ACC112 (cell line): ENCODE data around the gene ANXA2R.
"Not testable (repeated sequence)": the region's sequence is repeated elsewhere in the genome, so short reads cannot be mapped to it uniquely, and the experiment has no call there.

Source experiments
- H2AFZ ChIP-seq: fragments of 200-600 bp; sonication (generic); one replicate; pipeline ENCODE4 v1.6.0; 2017; ENCODE audit warnings: antibody characterized with exemption, low read length; ENCODE audit not compliant: unreplicated experiment
- H3K27ac ChIP-seq: fragments of 200-600 bp; sonication (generic); 2 replicates; pipeline ENCODE4 v1.5.1; 2014; ENCODE audit warnings: low read depth, mild to moderate bottlenecking, antibody characterized with exemption, low read length, moderate library complexity
- H3K27me3 ChIP-seq: fragments of 200-600 bp; sonication (generic); 2 replicates; pipeline ENCODE4 v1.6.1; 2014; ENCODE audit warnings: mild to moderate bottlenecking, antibody characterized with exemption, low read length, moderate library complexity, mixed read lengths; ENCODE audit not compliant: insufficient read depth
- H3K36me3 ChIP-seq: fragments of 200-600 bp; sonication (generic); 2 replicates; pipeline ENCODE4 v1.6.1; 2016; ENCODE audit warnings: mild to moderate bottlenecking, antibody characterized with exemption, low read length, moderate library complexity, mixed read lengths; ENCODE audit not compliant: insufficient read depth
- H3K4me1 ChIP-seq: fragments of 200-600 bp; sonication (generic); one replicate; pipeline ENCODE4 v1.6.1; 2016; ENCODE audit warnings: low read length, mixed read lengths; ENCODE audit not compliant: insufficient read depth, unreplicated experiment, control insufficient read depth
- H3K4me3 ChIP-seq: fragments of 200-600 bp; sonication (generic); 2 replicates; pipeline ENCODE4 v1.5.1; 2014; ENCODE audit warnings: mild to moderate bottlenecking, low read depth, low read length
- H3K79me2 ChIP-seq: fragments of 200-600 bp; sonication (generic); one replicate; pipeline ENCODE4 v1.6.0; 2016; ENCODE audit warnings: low read length; ENCODE audit not compliant: control insufficient read depth, unreplicated experiment, insufficient read depth

Gene ANXA2R

DNA sequence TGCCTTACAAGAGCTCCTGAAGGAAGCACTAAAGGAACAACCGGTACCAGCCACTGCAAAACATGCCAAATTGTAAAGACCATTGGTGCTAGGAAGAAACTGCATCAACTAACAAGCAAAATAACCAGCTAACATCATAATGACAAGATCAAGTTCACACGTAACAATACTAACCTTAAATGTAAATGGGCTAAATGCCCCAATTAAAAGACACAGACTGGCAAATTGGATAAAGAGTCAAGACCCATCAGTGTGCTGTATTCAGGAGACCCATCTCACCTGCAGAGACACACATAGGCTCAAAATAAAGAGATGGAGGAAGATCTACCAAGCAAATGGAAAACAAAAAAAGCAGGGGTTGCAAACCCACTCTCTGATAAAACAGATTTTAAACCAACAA, 15.0 kb upstream of the ANXA2R start:
- not testable (repeated sequence) for H3K27ac ChIP-seq, H3K27me3 ChIP-seq, H3K4me3 ChIP-seq, H3K4me1 ChIP-seq, H2AFZ ChIP-seq, H3K36me3 ChIP-seq
- H3K79me2 ChIP-seq, result peaks cover 18% of the 10 kb centered on the region

DNA sequence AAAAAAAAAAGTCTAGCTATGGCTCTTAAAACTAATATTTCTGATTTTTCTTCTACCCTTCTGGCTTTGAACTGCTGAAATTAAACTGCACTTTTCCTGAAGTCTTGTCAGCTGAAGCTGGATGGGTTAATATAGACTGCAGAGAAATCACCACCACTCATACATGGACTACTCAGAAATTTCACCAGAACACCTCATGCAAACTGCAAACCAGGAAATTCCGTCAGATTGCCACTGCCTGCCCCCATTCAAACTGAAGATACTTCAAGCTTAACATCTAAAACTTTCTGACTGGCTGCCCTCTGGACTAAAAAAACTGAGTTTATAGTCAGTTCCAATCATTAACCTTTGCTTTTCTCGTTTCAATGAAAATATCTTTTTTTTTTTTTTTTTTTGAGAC, 11.6 kb upstream of the ANXA2R start:
- H3K27me3 ChIP-seq, result no peaks in the 10 kb centered on the region
- no peak overlapping the region for H3K27ac ChIP-seq
- H3K4me3 ChIP-seq, result no peak overlapping the region
- peaks cover 31% of the 10 kb centered on the region for H3K79me2 ChIP-seq
- no peaks in the 10 kb centered on the region for H3K36me3 ChIP-seq
- peaks cover 14% of the 10 kb centered on the region for H3K4me1 ChIP-seq
- no peak overlapping the region for H2AFZ ChIP-seq

DNA sequence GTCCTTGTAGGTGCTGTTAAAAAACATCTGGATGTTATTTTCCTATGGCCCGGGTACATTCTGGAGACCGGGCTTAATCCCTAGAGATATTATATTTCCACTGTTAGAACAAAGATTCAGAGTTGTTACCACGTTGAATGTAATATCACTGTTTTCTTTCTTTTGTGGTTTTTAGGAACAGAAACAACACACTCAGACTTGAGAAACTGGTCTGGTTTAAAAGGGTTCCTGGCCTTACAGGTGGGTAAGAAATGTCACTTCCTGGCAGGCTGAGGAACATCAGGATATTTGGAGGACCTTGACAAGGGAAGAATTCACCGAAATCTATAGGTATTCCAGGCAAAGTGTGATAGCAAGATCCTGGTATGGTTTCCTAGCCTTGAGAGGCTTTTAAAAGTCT, 10.3 kb upstream of the ANXA2R start:
- Histone ChIP-seq H3K27me3 (no peaks in the 10 kb centered on the region), H3K36me3 (no peaks in the 10 kb centered on the region), H3K4me1 (peaks cover 14% of the 10 kb centered on the region), H3K79me2 (peaks cover 41% of the 10 kb centered on the region), H2AFZ (no peak overlapping the region), H3K4me3 (no peak overlapping the region), H3K27ac (no peak overlapping the region)

DNA sequence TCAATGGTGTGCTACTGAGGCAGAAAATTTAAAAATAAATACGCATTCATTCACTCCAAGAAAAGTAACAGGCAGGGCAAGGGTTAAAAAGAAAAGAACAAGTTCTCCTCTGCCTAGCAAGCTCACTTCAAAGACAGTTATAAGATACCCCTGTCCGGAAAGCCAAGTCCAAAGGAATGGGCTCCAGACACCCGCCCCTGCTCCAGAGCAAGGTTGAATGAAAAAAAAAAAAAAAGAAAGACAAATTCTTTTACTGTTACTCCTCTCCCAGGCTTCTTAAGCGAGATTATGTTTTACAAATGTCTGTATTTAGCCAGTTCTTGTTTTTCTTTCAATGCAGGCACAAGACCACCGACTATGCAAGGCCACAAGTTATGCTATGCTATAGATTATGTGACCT, 9.1 kb upstream of the ANXA2R start:
- H3K4me3 ChIP-seq, result no peak overlapping the region
- H3K36me3 ChIP-seq, result no peaks in the 10 kb centered on the region
- no peaks in the 10 kb centered on the region for H3K27me3 ChIP-seq
- no peak overlapping the region for H2AFZ ChIP-seq
- peaks cover 14% of the 10 kb centered on the region for H3K4me1 ChIP-seq
- no peak overlapping the region for H3K27ac ChIP-seq
- H3K79me2 ChIP-seq, result peaks cover 52% of the 10 kb centered on the region

DNA sequence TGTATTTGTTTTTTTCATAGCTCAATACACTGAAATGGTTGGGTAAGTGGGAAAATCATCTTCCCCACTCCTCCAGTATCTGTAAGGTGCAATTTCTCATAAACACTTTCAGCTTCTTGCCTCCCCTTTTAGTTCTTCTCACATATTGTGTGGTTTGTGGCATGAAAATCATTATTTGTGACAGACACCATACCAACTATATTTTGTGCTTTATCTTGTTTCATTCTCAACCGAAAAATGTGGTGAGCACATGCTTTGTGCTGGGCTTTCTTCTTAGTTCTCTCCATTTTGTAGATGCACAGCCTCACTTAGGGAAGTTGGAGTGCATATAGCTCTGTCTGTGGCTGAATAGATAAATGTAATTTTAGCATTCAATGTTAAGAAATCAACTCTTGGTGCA, 6.4 kb upstream of the ANXA2R start:
- no peaks in the 10 kb centered on the region for H3K27me3 ChIP-seq
- H2AFZ ChIP-seq, result no peak overlapping the region
- H3K79me2 ChIP-seq, result peaks cover 50% of the 10 kb centered on the region
- no peak overlapping the region for H3K4me3 ChIP-seq
- no peak overlapping the region for H3K27ac ChIP-seq
- no peaks in the 10 kb centered on the region for H3K36me3 ChIP-seq
- H3K4me1 ChIP-seq, result peaks cover 14% of the 10 kb centered on the region

DNA sequence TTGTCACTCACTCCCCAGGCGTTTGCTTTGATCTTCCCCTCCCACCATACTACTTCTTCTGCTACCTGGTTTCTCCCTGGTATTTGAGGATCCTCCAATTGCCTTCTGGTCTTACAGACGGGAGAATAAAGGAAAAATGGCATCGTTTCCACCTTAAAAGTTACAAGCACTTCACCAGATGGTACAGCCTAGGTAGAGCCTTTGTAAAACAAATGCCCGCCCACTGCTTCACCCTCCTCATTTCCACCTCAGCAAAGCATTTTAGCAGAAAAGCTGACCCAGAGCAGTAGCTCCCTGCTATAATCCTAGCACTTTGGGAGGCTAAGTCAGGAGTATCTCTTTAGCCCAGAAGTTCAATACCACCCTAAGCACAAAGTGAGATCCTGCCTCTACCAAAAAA, 5.1 kb upstream of the ANXA2R start:
- H3K4me1 ChIP-seq, result peaks cover 14% of the 10 kb centered on the region
- H3K27ac ChIP-seq, result no peak overlapping the region
- H3K79me2 ChIP-seq, result peaks cover 49% of the 10 kb centered on the region
- no peaks in the 10 kb centered on the region for H3K27me3 ChIP-seq
- H2AFZ ChIP-seq, result no peak overlapping the region
- no peaks in the 10 kb centered on the region for H3K36me3 ChIP-seq
- H3K4me3 ChIP-seq, result no peak overlapping the region

DNA sequence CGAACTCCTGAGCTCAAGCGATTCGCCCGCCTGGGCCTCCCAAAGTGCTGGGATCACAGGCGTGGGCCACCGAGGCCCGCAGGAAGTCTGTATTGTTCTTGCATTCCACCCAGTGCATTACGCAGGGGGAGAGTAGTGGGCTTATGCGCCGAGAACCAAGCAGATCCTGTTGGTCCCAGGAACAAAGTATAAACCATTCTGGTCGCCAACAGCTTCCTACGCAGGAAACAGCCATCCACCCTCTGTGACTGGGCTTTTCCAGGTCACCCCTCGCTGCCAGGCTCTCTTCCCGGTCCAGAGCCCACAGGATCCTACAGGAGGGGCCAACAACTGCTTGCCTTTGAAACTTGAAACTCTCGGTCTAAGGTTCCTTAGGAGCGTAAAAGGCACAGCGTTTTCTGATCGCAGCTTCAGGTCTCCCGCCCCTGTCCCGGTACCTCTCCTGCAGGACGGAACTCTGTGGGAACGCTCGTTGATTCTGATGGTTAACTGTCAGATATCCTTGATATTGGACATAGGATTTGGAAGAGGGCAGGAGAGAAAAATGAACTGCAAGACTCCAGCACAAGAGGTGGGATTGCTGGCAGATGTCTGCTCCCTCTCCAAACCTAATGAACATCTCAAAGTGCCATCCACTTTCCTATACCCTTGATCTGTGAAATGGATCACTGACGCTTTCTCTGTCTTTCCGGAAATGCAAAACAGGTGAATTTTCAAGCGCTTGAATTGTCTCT, 4.2 kb upstream of the ANXA2R start:
- no peaks in the 10 kb centered on the region for H3K36me3 ChIP-seq
- H2AFZ ChIP-seq, result no peak overlapping the region
- no peaks in the 10 kb centered on the region for H3K27me3 ChIP-seq
- no peak overlapping the region for H3K27ac ChIP-seq
- peaks cover 48% of the 10 kb centered on the region for H3K79me2 ChIP-seq
- peaks cover 14% of the 10 kb centered on the region for H3K4me1 ChIP-seq
- H3K4me3 ChIP-seq, result peak overlapping the region; percentile 35

DNA sequence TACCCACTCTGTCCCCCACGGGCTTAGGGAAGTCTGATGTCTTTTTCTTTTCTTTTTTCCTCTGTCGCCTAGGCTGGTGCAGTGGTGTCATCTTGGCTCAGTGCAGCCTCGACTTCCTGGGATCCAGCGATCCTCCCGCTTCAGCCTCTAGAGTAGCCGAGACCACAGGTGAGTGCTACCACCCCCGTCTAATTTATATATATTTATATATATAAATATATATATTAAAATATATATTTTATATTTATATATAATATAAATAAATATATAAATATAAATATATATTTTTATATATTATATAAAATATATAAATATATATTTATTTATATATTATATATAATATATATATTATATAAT, 3.3 kb upstream of the ANXA2R start:
- Histone ChIP-seq H3K79me2 (peaks cover 54% of the 10 kb centered on the region), H2AFZ (peak overlapping the region; percentile 3), H3K4me1 (peaks cover 6% of the 10 kb centered on the region), H3K36me3 (no peaks in the 10 kb centered on the region), H3K27me3 (no peaks in the 10 kb centered on the region), H3K27ac (peak overlapping the region; percentile 90), H3K4me3 (peak overlapping the region; percentile 79)

DNA sequence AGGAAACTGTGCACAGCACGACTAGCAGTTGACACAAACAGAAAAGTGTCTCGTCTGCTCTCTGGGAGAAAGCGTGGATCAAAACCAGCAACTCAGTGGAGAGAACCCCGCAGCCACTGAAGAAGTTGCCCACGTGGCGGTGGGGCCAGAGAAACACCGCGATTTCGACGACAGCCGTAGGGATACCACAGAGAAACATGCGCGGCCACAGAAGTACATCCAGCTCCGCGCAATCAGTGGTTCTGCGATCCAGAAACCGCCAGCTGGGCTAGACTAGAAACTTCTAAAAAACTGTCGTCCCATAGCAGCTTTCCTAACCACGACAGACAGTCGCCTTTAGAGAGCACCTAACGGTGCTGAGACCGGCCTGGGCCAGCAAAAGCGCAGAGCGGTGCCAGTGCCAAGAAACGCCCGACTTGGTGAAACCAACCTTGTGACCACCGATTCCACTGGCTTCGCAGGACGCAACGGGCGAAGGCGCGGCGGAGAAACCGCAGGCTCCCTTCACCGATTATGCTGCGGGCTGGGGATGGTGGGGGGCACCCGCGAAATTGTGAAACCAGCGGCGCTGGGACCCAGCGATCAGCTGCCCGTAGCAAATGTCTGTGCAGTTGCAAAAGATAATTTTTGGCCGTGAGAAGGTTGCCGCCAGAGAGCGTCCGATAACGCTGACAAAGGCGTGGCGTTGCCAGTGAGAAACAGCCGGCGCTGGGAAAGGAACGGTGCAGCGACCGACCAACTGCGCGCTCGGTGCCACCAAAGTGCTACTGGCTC, 2.7 kb upstream of the ANXA2R start:
- Histone ChIP-seq H3K4me3 (peak overlapping the region; percentile 79), H3K27me3 (no peaks in the 10 kb centered on the region), H3K4me1 (peaks cover 4% of the 10 kb centered on the region), H2AFZ (peak overlapping the region; percentile 3), H3K79me2 (peaks cover 56% of the 10 kb centered on the region), H3K36me3 (no peaks in the 10 kb centered on the region), H3K27ac (peak overlapping the region; percentile 90)

DNA sequence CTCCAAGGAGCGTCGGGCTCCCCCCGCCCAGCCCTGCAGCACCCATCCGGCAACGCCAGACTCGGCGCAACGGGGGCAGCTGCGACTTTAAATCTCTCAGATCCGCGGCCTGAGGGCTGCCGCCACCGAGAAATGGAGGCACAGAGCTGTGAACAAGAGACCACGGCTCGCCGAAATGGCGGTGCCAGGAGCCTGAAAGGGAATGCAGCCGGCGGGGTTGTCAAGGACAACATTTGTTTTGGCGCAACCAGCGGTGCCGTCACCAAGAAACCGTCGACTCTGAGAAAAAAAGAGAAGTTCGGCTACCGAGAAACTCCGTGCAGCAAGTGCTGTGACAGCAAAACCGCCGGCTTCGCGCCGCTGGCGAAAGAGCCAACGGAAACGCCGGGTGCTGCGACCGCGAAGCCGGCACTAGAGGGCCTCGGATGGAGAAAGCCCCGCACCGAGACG, 2.1 kb upstream of the ANXA2R start:
- H3K4me1 ChIP-seq, result peaks cover 2% of the 10 kb centered on the region
- H3K27me3 ChIP-seq, result no peaks in the 10 kb centered on the region
- peaks cover 57% of the 10 kb centered on the region for H3K79me2 ChIP-seq
- no peaks in the 10 kb centered on the region for H3K36me3 ChIP-seq
- H2AFZ ChIP-seq, result peak overlapping the region; percentile 42
- H3K27ac ChIP-seq, result peak overlapping the region; percentile 90
- peak overlapping the region; percentile 79 for H3K4me3 ChIP-seq

DNA sequence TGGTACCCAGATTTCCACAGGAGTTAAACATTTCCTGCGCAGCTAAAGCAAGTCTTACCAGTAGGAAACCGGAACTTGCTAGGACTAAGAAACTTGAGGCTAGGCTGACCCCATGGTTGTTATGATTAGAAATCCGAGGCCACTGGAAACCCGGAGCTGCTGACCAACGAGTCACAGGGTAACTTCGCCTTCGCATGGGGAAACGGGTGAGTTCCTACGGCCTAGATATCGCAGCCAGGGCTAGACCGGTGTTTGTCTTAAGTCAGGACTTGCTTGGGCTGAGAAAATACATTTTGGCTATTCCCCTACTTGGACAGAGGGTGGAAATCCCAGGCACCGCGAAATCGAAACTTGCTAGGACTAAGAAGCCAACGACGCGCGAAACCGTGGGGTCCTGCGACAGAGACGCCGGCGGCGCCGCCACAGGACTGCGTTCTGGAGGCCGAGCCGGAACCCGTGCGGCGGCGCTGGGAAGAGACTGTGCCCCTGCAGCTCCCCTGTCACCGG, 1.6 kb upstream of the ANXA2R start:
- Histone ChIP-seq H3K4me3 (peak overlapping the region; percentile 79), H3K4me1 (no peaks in the 10 kb centered on the region), H3K36me3 (no peaks in the 10 kb centered on the region), H3K27me3 (no peaks in the 10 kb centered on the region), H3K27ac (peak overlapping the region; percentile 90), H3K79me2 (peaks cover 57% of the 10 kb centered on the region), H2AFZ (peak overlapping the region; percentile 78)
